Body of pancreas (tissue), 4 donors: ENCODE measurements around the gene PRKD3. TPM values are rescaled to one million over a fixed set of nuclear protein-coding genes. Genes with fewer than 3 reads are reported as not detected.
"Not testable (repeated sequence)": the region's sequence is repeated elsewhere in the genome, so short reads cannot be mapped to it uniquely, and the experiment has no call there.

Experiments used
- ATAC-seq: fragments of 150-250 bp; one replicate; pipeline ENCODE4 v1.9.1; 2016
- DNase-seq, 4 donors: peaks; one replicate each; pipeline ENCODE4 v3.0.0-alpha.2; 2019
- H3K27ac ChIP-seq, 4 donors: fragments of 200-600 bp; sonication (generic); 1 replicate in 3 of 4; 2 replicates in 1 of 4; pipeline versions ENCODE4 v1.5.1 to v1.6.1; 2016 to 2019; ENCODE audit warnings: mild to moderate bottlenecking in 1 of 4, mixed read lengths in 1 of 4, moderate library complexity in 1 of 4
- H3K27me3 ChIP-seq, 2 donors: fragments of 200-600 bp; sonication (generic); one replicate each; pipeline ENCODE4 v1.6.0; 2016; ENCODE audit warnings: mild to moderate bottlenecking in 1 of 2
- H3K36me3 ChIP-seq, 2 donors: fragments of 200-600 bp; sonication (generic); replicated peaks in 1 of 2; 2 replicates each; pipeline ENCODE4 v1.5.1; 2016; ENCODE audit warnings: low read depth in 2 of 2; ENCODE audit not compliant: insufficient read depth in 1 of 2
- H3K4me1 ChIP-seq: fragments of 200-600 bp; sonication (generic); one replicate; pipeline ENCODE4 v1.6.0; 2016
- H3K4me3 ChIP-seq, 2 donors: fragments of 200-600 bp; sonication (generic); 1 replicate in 1 of 2; 2 replicates in 1 of 2; pipeline ENCODE4 v1.5.1; 2016 to 2019
- H3K9me3 ChIP-seq, 3 donors: fragments of 200-600 bp; sonication (generic); 1 replicate in 2 of 3; 2 replicates in 1 of 3; pipeline ENCODE4 v1.5.1; 2016
- CTCF ChIP-seq, 7 experiments: fragments of 450-650 bp in 4 of 7; fragments of 200-600 bp in 3 of 7; sonication (generic) in 3 of 7; IDR thresholded peaks; one replicate each; pipeline ENCODE4 v1.5.1; 2016 to 2019; ENCODE audit warnings: antibody characterized with exemption in 7 of 7
- POLR2A ChIP-seq, 3 donors: fragments of 450-650 bp; IDR thresholded peaks; one replicate each; pipeline ENCODE4 v1.6.1; 2016; ENCODE audit warnings: antibody characterized with exemption in 3 of 3, mild to moderate bottlenecking in 2 of 3
- WGBS, 2 donors: methylation state at CpG; one replicate each; pipeline ENCODE4 v1.1.5; 2017; 5-methylcytosine and 5-hydroxymethylcytosine counted together
- intact Hi-C: fragments of 100-400 bp; cut with DNase I; formaldehyde crosslinking; loops from one replicate; pipeline ENCODE4 v1.15.1; 2023
- total RNA-seq, 2 donors: library from RNA; depleted of rRNA; stranded (reverse); fragments of >200 nt; gene quantifications; one replicate each; pipeline ENCODE4 v1.1.0, GENCODE V29; 2016

The PRKD3 gene
- total RNA-seq, 2 donors from 2014 or later: 8.2 to 15.3 TPM

- TF ChIP-seq POLR2A (IDR thresholded peaks at IDR 0.05) (no peak), CTCF (IDR thresholded peaks at IDR 0.05) (no peak)
- Histone ChIP-seq H3K27ac (no peak overlapping the region), H3K36me3 (no peaks in the 10 kb centered on the region), H3K4me3 (no peak overlapping the region), H3K27me3 (no peaks in the 10 kb centered on the region), H3K4me1 (no peaks in the 10 kb centered on the region), H3K9me3 (no peaks in the 10 kb centered on the region)
- DNase-seq (no peak), ATAC-seq (no peak)
- intact Hi-C loops: no loop called here
Observed at GRCh38 chr2:37300146-37300545, 24.5 kb downstream of the PRKD3 start.

GRCh38 chr2:37297632-37298031 lies 27.0 kb downstream of the PRKD3 start:
- Histone ChIP-seq H3K36me3 (no peaks in the 10 kb centered on the region), H3K27me3 (no peaks in the 10 kb centered on the region), H3K27ac (no peak overlapping the region), H3K4me3 (no peak overlapping the region), H3K9me3 (no peaks in the 10 kb centered on the region), H3K4me1 (no peaks in the 10 kb centered on the region)
- ATAC-seq (no peak), DNase-seq (no peak)
- TF ChIP-seq POLR2A (IDR thresholded peaks at IDR 0.05) (no peak), CTCF (IDR thresholded peaks at IDR 0.05) (no peak)
- intact Hi-C loops: no loop called here

- Histone ChIP-seq H3K27me3 (no peaks in the 10 kb centered on the region), H3K4me1 (no peaks in the 10 kb centered on the region), H3K36me3 (no peaks in the 10 kb centered on the region), H3K9me3 (no peaks in the 10 kb centered on the region), H3K4me3 (no peak overlapping the region), H3K27ac (no peak overlapping the region)
- DNase-seq: no peak
- no peak for ATAC-seq
- TF ChIP-seq POLR2A (IDR thresholded peaks at IDR 0.05) (no peak), CTCF (IDR thresholded peaks at IDR 0.05) (no peak)
- intact Hi-C loops: no loop called here
- WGBS, 2 donors: 77 to 91% methylated on average over 1 of the region's 1 CpG
Observed at GRCh38 chr2:37295469-37296073, 29.1 kb downstream of the PRKD3 start.

DNA sequence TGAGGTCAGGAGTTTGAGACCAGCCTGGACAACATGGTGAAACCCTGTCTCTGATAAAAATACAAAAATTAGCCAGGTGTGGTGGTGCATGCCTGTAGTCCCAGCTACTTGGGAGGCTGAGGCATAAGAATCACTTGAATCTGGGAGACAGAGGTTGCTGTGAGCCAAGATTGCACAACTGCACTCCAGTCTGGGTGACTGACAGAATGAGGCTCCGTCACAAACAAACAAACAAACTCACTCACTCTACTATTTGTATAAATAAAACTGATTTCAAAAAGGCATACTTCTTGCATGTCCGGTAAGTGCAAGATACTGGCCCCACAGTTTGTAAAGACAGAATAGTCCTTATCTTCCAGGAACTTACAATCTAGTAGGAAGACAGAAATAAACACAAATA lies 29.8 kb downstream of the PRKD3 start:
- intact Hi-C loops, H3K4me3 ChIP-seq, ATAC-seq, H3K9me3 ChIP-seq, H3K4me1 ChIP-seq, H3K27ac ChIP-seq, H3K36me3 ChIP-seq, DNase-seq, H3K27me3 ChIP-seq: not testable (repeated sequence)
- 96 to 97% methylated on average over 2 of the region's 2 CpGs for WGBS, 2 donors

GRCh38 chr2:37291680-37292079 lies 33.0 kb downstream of the PRKD3 start:
- intact Hi-C loops: no loop called here
- no peaks in the 10 kb centered on the region for H3K9me3 ChIP-seq
- ATAC-seq (no peak), DNase-seq (no peak)
- no peak overlapping the region for H3K27ac ChIP-seq
- WGBS, 2 donors: 89 to 97% methylated on average over 2 of the region's 2 CpGs
- H3K4me3 ChIP-seq: no peak overlapping the region
- no peaks in the 10 kb centered on the region for H3K27me3 ChIP-seq
- H3K4me1 ChIP-seq: no peaks in the 10 kb centered on the region
- no peak for TF ChIP-seq CTCF (IDR thresholded peaks at IDR 0.05)
- TF ChIP-seq POLR2A (IDR thresholded peaks at IDR 0.05): no peak
- peaks cover 0 to 4% of the 10 kb centered on the region in 2 donors for H3K36me3 ChIP-seq
